Upper lobe of right lung (tissue), 1 donor: ENCODE measurements around the gene TRIM9. TPM values are rescaled to one million over a fixed set of nuclear protein-coding genes. Genes with fewer than 3 reads are reported as not detected.

ENCODE experiments used
- ATAC-seq: fragments of 200-7000 bp; cut with Tn5 transposase; one replicate; pipeline ENCODE4 v1.9.1; 2020; ENCODE audit warnings: mild to moderate bottlenecking, moderate library complexity
- DNase-seq: peaks from one replicate; pipeline ENCODE4 v3.0.0-alpha.2; 2020
- H3K27ac ChIP-seq: fragments of 200-600 bp; one replicate; pipeline ENCODE4 v1.8.0; 2022
- H3K27me3 ChIP-seq: fragments of 200-600 bp; one replicate; pipeline ENCODE4 v1.8.0; 2022; ENCODE audit warnings: mild to moderate bottlenecking
- H3K36me3 ChIP-seq: fragments of 200-600 bp; one replicate; pipeline ENCODE4 v1.8.0; 2022
- H3K4me1 ChIP-seq: fragments of 200-600 bp; one replicate; pipeline ENCODE4 v1.8.0; 2022
- H3K4me3 ChIP-seq: fragments of 200-600 bp; one replicate; pipeline ENCODE4 v1.8.0; 2022; ENCODE audit warnings: mild to moderate bottlenecking
- H3K9me3 ChIP-seq: fragments of 200-600 bp; one replicate; pipeline ENCODE4 v1.8.0; 2022
- intact Hi-C: fragments of 100-400 bp; cut with DNase I; formaldehyde crosslinking; loops from one replicate; pipeline ENCODE4 v1.11.0; 2022
- total RNA-seq: library from RNA; stranded (reverse); fragmentation: NEBNext Ultra II Directional; extraction: Animal tissue kit (Norgen Biotek cat#: 25700); gene quantifications from one replicate; pipeline ENCODE4 v1.2.1, GENCODE V29; 2021
- TF ChIP-seq, protein P1 (sequence below): fragments of 200-600 bp; IDR thresholded peaks from one replicate; pipeline ENCODE4 v1.8.0; 2022; ENCODE audit warnings: antibody characterized with exemption
- donor health status: DM: no; HTN: yes; CAD: no; lungs with severe emphysema.

The TRIM9 gene
- total RNA-seq, 1 donor from 2014 or later, result 0.32 TPM

DNA sequence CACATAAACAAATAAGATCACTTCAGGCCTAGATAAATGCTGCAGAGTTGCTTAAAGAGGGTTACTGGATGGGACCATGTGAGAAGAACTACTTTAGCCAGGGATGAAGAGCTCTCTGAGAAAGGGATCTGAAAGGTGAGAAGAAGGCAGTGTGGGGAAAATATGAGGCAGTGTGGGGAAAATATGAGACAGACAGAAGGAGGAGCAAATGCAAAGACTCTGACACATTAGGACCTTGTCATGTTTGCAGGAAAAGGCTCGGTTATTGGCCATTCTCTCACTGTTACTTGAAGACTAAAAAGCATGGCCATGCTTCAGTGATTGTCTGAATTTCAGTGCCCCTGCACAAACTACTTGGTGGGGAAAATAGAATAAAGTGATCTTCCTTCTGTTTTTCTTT, 22.7 kb upstream of the TRIM9 start:
- Histone ChIP-seq H3K4me3 (no peak overlapping the region), H3K27me3 (no peaks in the 10 kb centered on the region), H3K36me3 (no peaks in the 10 kb centered on the region), H3K9me3 (no peaks in the 10 kb centered on the region), H3K4me1 (no peaks in the 10 kb centered on the region), H3K27ac (no peak overlapping the region)
- TF ChIP-seq, protein P1, sequence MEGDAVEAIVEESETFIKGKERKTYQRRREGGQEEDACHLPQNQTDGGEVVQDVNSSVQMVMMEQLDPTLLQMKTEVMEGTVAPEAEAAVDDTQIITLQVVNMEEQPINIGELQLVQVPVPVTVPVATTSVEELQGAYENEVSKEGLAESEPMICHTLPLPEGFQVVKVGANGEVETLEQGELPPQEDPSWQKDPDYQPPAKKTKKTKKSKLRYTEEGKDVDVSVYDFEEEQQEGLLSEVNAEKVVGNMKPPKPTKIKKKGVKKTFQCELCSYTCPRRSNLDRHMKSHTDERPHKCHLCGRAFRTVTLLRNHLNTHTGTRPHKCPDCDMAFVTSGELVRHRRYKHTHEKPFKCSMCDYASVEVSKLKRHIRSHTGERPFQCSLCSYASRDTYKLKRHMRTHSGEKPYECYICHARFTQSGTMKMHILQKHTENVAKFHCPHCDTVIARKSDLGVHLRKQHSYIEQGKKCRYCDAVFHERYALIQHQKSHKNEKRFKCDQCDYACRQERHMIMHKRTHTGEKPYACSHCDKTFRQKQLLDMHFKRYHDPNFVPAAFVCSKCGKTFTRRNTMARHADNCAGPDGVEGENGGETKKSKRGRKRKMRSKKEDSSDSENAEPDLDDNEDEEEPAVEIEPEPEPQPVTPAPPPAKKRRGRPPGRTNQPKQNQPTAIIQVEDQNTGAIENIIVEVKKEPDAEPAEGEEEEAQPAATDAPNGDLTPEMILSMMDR, result no peak
- no peak for DNase-seq
- intact Hi-C loops, result no loop called here
- no peak for ATAC-seq

DNA sequence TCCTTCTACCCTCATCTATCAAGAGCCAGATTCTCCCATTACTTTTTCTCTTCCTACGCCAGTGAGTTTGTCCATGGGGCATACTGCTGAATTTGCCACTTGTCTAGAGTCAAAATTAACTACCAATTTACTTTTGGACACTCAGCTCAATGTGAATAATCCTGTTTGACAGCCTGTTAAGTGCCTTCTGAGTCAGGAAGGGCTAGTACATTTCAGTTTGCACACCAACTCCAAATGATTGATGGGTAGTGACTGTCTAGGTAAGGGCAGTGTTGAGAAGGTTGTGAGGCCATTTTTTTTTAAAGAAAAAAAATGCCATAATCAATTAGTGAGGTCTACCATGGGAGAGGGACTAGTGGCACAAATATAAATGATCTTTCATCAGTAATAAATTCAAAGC, 21.8 kb upstream of the TRIM9 start:
- H3K9me3 ChIP-seq, result no peaks in the 10 kb centered on the region
- DNase-seq (no peak), ATAC-seq (no peak)
- no peak overlapping the region for H3K27ac ChIP-seq
- H3K4me1 ChIP-seq, result no peaks in the 10 kb centered on the region
- TF ChIP-seq, protein P1, result no peak
- H3K4me3 ChIP-seq, result no peak overlapping the region
- intact Hi-C loops, result no loop called here
- H3K27me3 ChIP-seq, result no peaks in the 10 kb centered on the region
- H3K36me3 ChIP-seq, result no peaks in the 10 kb centered on the region

DNA sequence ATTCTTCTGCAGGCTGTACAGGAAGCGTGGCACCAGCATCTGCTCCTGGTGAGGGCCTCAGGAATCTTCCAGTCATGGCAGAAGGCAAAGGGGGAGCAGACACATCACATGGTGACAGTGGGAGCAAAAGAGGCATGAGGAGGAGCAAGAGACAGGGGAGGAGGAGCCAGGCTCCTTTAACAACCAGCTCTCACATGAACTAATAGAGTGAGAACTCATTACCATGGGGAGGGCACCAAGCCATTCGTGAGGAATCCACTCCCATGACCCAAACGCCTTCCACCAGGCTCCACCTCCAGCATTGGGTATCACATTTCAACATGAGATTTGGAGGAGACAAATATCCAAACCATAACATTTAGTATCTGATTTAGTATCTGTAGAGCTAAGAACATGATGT, 14.7 kb upstream of the TRIM9 start:
- TF ChIP-seq, protein P1, result no peak
- H3K4me3 ChIP-seq, result no peak overlapping the region
- peaks cover 4% of the 10 kb centered on the region for H3K27me3 ChIP-seq
- no peaks in the 10 kb centered on the region for H3K36me3 ChIP-seq
- no peak overlapping the region for H3K27ac ChIP-seq
- intact Hi-C loops, result no loop called here
- ATAC-seq (no peak), DNase-seq (no peak)
- no peaks in the 10 kb centered on the region for H3K9me3 ChIP-seq
- H3K4me1 ChIP-seq, result no peaks in the 10 kb centered on the region

DNA sequence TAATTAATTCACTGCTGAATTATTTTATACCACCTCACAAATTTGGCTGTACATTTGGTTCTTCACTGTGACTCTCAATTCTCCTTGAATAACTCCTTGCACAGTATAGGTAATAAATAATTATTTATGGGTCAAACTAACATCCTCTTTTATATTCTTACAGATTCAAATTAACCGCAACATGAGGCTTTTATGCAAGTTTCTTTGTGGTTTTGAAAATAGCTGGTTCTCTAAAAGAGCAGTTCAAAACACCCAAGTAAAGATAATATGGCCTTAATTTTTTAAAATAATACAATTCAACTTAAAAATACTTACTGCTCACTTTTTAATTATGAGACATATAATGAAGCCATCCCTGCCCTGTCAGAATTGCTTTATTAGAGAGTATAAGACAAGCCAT, 12.9 kb upstream of the TRIM9 start:
- intact Hi-C loops, result no loop called here
- TF ChIP-seq, protein P1, result no peak
- H3K27ac ChIP-seq, result no peak overlapping the region
- H3K27me3 ChIP-seq, result peaks cover 4% of the 10 kb centered on the region
- H3K9me3 ChIP-seq, result no peaks in the 10 kb centered on the region
- DNase-seq (no peak), ATAC-seq (no peak)
- no peaks in the 10 kb centered on the region for H3K4me1 ChIP-seq
- H3K4me3 ChIP-seq, result no peak overlapping the region
- H3K36me3 ChIP-seq, result no peaks in the 10 kb centered on the region

DNA sequence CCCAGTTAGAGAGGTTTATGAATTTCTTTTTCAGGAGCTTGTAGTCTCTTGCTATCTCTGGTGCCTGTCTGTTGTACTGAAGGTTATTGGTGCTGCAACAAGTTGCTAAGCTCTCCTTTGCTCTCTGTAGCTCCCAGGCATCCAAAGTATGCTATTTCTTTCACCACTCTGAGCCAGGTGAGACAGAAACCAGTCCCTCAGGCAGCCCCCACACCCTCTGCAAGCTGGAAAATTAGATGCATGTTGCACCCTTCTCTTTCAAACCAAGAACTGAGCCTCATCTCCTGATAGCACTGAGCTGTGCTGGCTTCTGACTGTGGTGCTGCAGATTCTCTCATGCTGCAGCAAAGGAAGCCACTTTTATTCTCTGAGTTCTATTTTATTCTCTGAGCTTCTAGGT, 9.6 kb upstream of the TRIM9 start:
- ATAC-seq, result no peak
- H3K4me3 ChIP-seq, result no peak overlapping the region
- DNase-seq, result no peak
- TF ChIP-seq, protein P1, result no peak
- peaks cover 8% of the 10 kb centered on the region for H3K27me3 ChIP-seq
- H3K4me1 ChIP-seq, result no peaks in the 10 kb centered on the region
- no peaks in the 10 kb centered on the region for H3K36me3 ChIP-seq
- H3K9me3 ChIP-seq, result no peaks in the 10 kb centered on the region
- intact Hi-C loops, result no loop called here
- H3K27ac ChIP-seq, result no peak overlapping the region

DNA sequence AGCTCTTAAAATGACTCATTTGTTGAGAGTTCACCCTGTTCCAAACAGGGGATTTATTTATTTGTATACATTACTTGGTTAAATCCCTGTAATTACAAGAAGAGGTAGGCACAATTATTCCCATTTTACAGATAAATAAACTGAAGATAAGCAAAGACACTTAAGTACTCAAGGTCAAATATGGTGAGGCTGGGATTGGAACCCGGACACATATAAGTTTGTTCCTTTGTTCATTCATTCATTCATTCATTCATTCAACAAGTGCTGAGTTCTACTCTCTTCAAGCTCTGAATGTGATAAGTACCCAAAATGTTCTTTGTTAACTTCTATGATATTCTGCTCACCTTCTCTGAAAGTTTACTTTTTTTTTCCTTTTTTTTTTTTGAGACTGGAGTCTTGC, 2.4 kb upstream of the TRIM9 start:
- Histone ChIP-seq H3K9me3 (no peaks in the 10 kb centered on the region), H3K36me3 (no peaks in the 10 kb centered on the region), H3K4me1 (peaks cover 13% of the 10 kb centered on the region), H3K4me3 (no peak overlapping the region), H3K27me3 (peaks cover 44% of the 10 kb centered on the region), H3K27ac (no peak overlapping the region)
- no peak for ATAC-seq
- no peak for DNase-seq
- intact Hi-C loops, result no loop called here
- TF ChIP-seq, protein P1, result no peak
